HepG2 (cell line): ENCODE data around the gene CRIP1.

Experiments
- EZH2 ChIP-seq: conservative IDR thresholded peaks from 2 replicates; pipeline ENCODE4 v1.6.1; 2012; ENCODE audit warnings: mild to moderate bottlenecking, low read depth, low read length, moderate library complexity
- HCFC1 ChIP-seq: fragments of 150-350 bp; IDR thresholded peaks from 2 replicates; pipeline ENCODE4 v1.6.1; 2014; ENCODE audit warnings: low read depth, low read length
- NR3C1 ChIP-seq: sonication (generic); formaldehyde crosslinking; IDR thresholded peaks from 2 replicates; pipeline ENCODE4 v1.4.0; 2020; ENCODE audit warnings: missing genetic modification reagents
- SYNCRIP ChIP-seq: fragments of 200-400 bp; formaldehyde crosslinking; IDR thresholded peaks from 2 replicates; pipeline ENCODE4 v1.6.1; 2018; ENCODE audit warnings: mild to moderate bottlenecking, low read depth, low read length; ENCODE audit not compliant: insufficient read depth
- TCF7L2 ChIP-seq: IDR thresholded peaks from 2 replicates; pipeline ENCODE4 v1.6.1; 2011; ENCODE audit warnings: mild to moderate bottlenecking, low read depth, low read length, moderate library complexity
- ZBTB7A ChIP-seq: sonication (generic); formaldehyde crosslinking; IDR thresholded peaks from 2 replicates; pipeline ENCODE4 v1.8.0; 2022; ENCODE audit warnings: mild to moderate bottlenecking, missing genetic modification reagents
- ZFP41 ChIP-seq: sonication (generic); formaldehyde crosslinking; IDR thresholded peaks from 2 replicates; pipeline ENCODE4 v1.4.0; 2020; ENCODE audit warnings: mild to moderate bottlenecking, missing genetic modification reagents, borderline replicate concordance
- ZIK1 ChIP-seq: sonication (generic); formaldehyde crosslinking; IDR thresholded peaks from 2 replicates; pipeline ENCODE4 v1.5.0; 2020; ENCODE audit warnings: mild to moderate bottlenecking, low read depth, missing genetic modification reagents, borderline replicate concordance
- TF ChIP-seq, protein P1 (sequence below), 2 experiments: IDR thresholded peaks; 2 replicates each; pipeline ENCODE4 v1.6.1; 2011 to 2012; ENCODE audit warnings: low read length in 2 of 2, borderline replicate concordance in 1 of 2, low read depth in 1 of 2, mild to moderate bottlenecking in 1 of 2, moderate library complexity in 1 of 2
- TF ChIP-seq, protein P2 (sequence below): sonication (generic); formaldehyde crosslinking; conservative IDR thresholded peaks from 2 replicates; pipeline ENCODE4 v1.5.0; 2020; ENCODE audit warnings: missing genetic modification reagents
- TF ChIP-seq, protein P3 (sequence below): sonication (generic); formaldehyde crosslinking; IDR thresholded peaks from 2 replicates; pipeline ENCODE4 v1.4.0; 2020; ENCODE audit warnings: missing genetic modification reagents
- TF ChIP-seq, protein P4 (sequence below): sonication (generic); formaldehyde crosslinking; IDR thresholded peaks from 2 replicates; pipeline ENCODE4 v1.5.0; 2020; ENCODE audit warnings: mild to moderate bottlenecking, missing genetic modification reagents, moderate library complexity

DNA sequence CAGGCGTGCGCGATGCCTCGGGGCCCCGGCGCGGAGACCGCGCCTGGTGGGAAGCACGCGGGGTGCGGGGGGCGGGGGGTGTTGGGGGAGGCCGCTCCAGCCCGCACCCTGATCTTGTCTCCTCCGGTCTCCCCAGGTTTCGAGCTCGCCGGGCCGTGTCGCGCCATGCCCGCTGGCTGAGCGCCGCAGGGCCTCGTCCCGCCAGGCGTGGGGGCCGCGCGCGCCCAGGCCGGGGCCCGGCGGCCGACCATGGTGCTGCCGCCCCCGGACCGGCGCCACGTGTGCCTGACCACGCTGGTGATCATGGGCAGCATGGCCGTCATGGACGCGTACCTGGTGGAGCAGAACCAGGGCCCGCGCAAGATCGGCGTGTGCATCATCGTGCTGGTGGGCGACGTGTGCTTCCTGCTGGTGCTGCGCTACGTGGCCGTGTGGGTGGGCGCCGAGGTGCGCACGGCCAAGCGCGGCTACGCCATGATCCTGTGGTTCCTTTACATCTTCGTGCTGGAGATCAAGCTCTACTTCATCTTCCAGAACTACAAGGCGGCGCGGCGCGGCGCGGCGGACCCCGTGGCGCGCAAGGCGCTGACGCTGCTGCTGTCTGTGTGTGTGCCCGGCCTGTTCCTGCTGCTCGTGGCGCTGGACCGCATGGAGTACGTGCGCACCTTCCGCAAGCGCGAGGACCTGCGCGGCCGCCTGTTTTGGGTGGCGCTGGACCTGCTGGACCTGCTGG lies 42.1 kb downstream of the CRIP1 start:
- TF ChIP-seq ZFP41 (CRISPR knock-in tag) (no peak), EZH2 (no peak), HCFC1 (no peak), ZBTB7A (CRISPR knock-in tag) (no peak), NR3C1 (CRISPR knock-in tag) (no peak), ZIK1 (CRISPR knock-in tag) (no peak), TCF7L2 (no peak), SYNCRIP (no peak)
- TF ChIP-seq, protein P1, sequence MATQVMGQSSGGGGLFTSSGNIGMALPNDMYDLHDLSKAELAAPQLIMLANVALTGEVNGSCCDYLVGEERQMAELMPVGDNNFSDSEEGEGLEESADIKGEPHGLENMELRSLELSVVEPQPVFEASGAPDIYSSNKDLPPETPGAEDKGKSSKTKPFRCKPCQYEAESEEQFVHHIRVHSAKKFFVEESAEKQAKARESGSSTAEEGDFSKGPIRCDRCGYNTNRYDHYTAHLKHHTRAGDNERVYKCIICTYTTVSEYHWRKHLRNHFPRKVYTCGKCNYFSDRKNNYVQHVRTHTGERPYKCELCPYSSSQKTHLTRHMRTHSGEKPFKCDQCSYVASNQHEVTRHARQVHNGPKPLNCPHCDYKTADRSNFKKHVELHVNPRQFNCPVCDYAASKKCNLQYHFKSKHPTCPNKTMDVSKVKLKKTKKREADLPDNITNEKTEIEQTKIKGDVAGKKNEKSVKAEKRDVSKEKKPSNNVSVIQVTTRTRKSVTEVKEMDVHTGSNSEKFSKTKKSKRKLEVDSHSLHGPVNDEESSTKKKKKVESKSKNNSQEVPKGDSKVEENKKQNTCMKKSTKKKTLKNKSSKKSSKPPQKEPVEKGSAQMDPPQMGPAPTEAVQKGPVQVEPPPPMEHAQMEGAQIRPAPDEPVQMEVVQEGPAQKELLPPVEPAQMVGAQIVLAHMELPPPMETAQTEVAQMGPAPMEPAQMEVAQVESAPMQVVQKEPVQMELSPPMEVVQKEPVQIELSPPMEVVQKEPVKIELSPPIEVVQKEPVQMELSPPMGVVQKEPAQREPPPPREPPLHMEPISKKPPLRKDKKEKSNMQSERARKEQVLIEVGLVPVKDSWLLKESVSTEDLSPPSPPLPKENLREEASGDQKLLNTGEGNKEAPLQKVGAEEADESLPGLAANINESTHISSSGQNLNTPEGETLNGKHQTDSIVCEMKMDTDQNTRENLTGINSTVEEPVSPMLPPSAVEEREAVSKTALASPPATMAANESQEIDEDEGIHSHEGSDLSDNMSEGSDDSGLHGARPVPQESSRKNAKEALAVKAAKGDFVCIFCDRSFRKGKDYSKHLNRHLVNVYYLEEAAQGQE (IDR thresholded peaks at IDR 0.05; ENCODE audit: borderline replicate concordance in 1 of 2, low read depth in 1 of 2, low read length in 2 of 2) = no peak
- TF ChIP-seq, protein P2, sequence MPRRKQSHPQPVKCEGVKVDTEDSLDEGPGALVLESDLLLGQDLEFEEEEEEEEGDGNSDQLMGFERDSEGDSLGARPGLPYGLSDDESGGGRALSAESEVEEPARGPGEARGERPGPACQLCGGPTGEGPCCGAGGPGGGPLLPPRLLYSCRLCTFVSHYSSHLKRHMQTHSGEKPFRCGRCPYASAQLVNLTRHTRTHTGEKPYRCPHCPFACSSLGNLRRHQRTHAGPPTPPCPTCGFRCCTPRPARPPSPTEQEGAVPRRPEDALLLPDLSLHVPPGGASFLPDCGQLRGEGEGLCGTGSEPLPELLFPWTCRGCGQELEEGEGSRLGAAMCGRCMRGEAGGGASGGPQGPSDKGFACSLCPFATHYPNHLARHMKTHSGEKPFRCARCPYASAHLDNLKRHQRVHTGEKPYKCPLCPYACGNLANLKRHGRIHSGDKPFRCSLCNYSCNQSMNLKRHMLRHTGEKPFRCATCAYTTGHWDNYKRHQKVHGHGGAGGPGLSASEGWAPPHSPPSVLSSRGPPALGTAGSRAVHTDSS (CRISPR knock-in tag) = no peak
- TF ChIP-seq, protein P3, sequence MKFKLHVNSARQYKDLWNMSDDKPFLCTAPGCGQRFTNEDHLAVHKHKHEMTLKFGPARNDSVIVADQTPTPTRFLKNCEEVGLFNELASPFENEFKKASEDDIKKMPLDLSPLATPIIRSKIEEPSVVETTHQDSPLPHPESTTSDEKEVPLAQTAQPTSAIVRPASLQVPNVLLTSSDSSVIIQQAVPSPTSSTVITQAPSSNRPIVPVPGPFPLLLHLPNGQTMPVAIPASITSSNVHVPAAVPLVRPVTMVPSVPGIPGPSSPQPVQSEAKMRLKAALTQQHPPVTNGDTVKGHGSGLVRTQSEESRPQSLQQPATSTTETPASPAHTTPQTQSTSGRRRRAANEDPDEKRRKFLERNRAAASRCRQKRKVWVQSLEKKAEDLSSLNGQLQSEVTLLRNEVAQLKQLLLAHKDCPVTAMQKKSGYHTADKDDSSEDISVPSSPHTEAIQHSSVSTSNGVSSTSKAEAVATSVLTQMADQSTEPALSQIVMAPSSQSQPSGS = no peak
- TF ChIP-seq, protein P4, sequence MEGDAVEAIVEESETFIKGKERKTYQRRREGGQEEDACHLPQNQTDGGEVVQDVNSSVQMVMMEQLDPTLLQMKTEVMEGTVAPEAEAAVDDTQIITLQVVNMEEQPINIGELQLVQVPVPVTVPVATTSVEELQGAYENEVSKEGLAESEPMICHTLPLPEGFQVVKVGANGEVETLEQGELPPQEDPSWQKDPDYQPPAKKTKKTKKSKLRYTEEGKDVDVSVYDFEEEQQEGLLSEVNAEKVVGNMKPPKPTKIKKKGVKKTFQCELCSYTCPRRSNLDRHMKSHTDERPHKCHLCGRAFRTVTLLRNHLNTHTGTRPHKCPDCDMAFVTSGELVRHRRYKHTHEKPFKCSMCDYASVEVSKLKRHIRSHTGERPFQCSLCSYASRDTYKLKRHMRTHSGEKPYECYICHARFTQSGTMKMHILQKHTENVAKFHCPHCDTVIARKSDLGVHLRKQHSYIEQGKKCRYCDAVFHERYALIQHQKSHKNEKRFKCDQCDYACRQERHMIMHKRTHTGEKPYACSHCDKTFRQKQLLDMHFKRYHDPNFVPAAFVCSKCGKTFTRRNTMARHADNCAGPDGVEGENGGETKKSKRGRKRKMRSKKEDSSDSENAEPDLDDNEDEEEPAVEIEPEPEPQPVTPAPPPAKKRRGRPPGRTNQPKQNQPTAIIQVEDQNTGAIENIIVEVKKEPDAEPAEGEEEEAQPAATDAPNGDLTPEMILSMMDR (CRISPR knock-in tag) = no peak
